ENCODE measurements around the gene FRAS1. TPM values are rescaled to one million over a fixed set of nuclear protein-coding genes. Genes with fewer than 3 reads are reported as not detected.
"Not testable (repeated sequence)": the region's sequence is repeated elsewhere in the genome, so short reads cannot be mapped to it uniquely, and the experiment has no call there.

Gene FRAS1
- total RNA-seq, 1 donor from 2014 or later = 0.20 TPM

GRCh38 chr4:78322032-78322431 lies 264.9 kb downstream of the FRAS1 start:
- no peak for DNase-seq (ENCODE audit: low read depth in 2 of 2)

DNA sequence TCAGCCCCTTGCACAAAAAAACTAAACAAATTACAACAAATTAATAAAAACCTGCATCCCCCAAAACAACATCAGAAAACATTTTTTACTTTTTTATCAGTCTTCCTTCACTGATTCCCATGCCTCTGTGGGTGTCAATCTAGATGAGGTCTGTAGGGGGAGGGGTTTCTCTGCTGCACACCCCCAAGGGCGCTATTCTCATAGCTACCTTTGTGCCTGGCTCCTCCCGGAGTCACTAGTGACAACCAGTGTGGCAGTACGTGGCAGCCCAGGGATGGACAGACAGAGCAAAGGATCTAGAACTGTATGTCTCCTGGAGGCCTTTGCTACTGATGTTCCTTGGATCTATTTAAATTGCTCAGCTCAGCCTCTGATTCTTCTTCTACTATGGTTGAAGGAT lies 266.3 kb downstream of the FRAS1 start:
- DNase-seq (ENCODE audit: low read depth in 2 of 2) = no peak

DNA sequence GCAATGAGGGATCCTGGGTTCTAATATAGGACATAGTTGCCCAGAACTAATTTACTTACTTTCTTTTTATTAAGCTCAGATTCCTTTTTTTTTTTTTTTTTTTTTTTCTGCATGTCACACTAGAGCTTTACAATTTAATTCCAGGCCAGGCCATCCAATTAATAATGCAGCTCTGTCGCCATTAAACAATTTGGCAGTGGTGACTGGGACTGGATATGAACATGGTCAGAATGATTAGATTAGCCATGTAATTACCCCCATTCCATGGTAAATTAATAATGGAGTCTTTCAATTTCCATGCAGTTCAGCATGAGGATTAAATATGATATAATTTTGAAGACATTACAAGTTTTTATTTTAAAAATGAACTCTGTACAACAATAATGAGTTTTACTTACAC lies 267.5 kb downstream of the FRAS1 start:
- DNase-seq (ENCODE audit: low read depth in 2 of 2) = no peak

- DNase-seq (ENCODE audit: low read depth in 2 of 2) = no peak
These were observed 268.4 kb downstream of the FRAS1 start for GRCh38 chr4:78325271-78326157.

GRCh38 chr4:78328591-78328990 lies 271.5 kb downstream of the FRAS1 start:
- not testable (repeated sequence) for DNase-seq (ENCODE audit: low read depth in 2 of 2)

- no peak for DNase-seq (ENCODE audit: low read depth in 2 of 2)
These were observed 274.1 kb downstream of the FRAS1 start for GRCh38 chr4:78331186-78331585.

DNA sequence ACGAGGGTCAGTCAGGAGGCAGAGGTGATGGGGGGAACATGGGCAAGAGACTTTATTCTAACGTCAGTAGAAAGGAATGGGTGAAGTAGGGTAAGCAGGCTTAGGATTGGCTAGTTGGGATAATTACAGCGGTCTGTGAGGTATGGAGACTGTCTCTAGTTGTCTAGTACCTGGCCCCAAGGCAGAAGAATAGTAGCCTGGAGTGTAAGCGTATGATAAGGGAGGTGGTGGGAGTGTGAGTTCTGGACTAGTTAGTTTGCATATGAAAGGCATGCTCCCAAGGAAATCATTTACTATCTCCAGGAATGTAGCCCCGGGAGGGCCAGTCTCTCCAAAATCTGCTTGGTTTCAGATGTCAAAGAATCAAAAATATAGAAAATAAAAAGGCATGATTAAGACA lies 274.8 kb downstream of the FRAS1 start:
- no peak for DNase-seq (ENCODE audit: low read depth in 2 of 2)

GRCh38 chr4:78332976-78333375 lies 275.9 kb downstream of the FRAS1 start:
- no peak for DNase-seq (ENCODE audit: low read depth in 2 of 2)

GRCh38 chr4:78336093-78336943 lies 279.2 kb downstream of the FRAS1 start:
- DNase-seq (ENCODE audit: low read depth in 2 of 2) = no peak

DNA sequence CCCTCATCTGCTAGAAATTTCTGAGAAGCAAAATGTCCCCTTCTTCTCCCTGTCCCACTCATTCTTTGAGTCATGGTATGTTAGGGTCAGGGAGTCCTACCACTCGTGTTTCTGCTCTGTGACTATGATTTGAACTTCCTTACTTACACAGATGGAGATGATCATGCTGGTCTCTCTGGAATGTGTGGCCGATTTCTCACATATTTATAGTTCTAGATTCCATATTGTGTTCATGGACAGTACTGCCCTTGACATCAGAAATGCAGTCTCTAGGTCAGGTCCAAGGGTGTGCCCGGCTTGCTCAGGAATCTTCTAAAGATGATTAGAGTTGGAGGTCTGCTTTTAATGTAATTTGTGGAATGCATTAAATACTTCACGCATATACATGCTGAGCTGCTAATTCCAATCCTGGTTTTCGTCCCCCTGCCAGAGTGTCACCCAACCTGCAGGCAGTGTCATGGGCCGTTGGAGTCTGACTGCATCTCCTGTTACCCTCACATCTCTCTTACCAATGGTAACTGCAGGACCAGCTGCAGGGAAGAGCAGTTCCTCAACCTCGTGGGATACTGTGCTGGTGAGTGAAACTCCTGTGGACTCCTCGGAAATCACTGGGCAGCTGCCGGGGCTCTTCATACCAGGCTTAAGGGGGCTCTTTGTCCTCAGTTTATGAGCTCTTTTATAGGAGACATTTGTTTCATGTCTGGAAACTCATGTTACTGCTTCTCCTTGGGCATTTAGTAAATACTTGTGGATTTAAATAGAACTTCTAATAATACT lies 280.3 kb downstream of the FRAS1 start:
- no peak for DNase-seq (ENCODE audit: low read depth in 2 of 2)

GRCh38 chr4:78342125-78342524 lies 285.0 kb downstream of the FRAS1 start:
- no peak for DNase-seq (ENCODE audit: low read depth in 2 of 2)

GRCh38 chr4:78343682-78344081 lies 286.6 kb downstream of the FRAS1 start:
- DNase-seq (ENCODE audit: low read depth in 2 of 2) = no peak

- DNase-seq (ENCODE audit: low read depth in 2 of 2) = no peak
These were observed 288.1 kb downstream of the FRAS1 start for GRCh38 chr4:78345237-78345636.

DNA sequence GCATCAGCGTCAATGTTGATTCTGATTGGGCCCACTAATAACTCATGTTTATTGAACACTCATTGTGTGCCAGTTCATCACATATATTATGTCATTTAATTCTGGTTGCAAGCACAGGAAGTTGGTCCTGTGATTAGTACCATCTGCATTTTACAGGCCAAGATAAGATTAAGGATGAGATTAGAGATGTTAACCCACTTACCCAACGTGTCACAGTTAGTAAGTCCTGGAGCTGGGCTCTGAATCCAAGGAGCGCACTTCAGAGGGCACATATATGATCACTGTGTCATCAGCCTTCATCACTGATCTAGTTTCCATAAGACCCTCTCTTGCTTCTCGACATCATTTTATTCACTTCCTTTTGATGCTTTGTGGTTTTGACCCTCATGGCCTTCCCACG lies 289.1 kb downstream of the FRAS1 start:
- DNase-seq (ENCODE audit: low read depth in 2 of 2) = no peak

GRCh38 chr4:78347527-78347926 lies 290.4 kb downstream of the FRAS1 start:
- no peak for DNase-seq (ENCODE audit: low read depth in 2 of 2)

- no peak for DNase-seq (ENCODE audit: low read depth in 2 of 2)
These were observed 296.8 kb downstream of the FRAS1 start for GRCh38 chr4:78353921-78354320.

DNA sequence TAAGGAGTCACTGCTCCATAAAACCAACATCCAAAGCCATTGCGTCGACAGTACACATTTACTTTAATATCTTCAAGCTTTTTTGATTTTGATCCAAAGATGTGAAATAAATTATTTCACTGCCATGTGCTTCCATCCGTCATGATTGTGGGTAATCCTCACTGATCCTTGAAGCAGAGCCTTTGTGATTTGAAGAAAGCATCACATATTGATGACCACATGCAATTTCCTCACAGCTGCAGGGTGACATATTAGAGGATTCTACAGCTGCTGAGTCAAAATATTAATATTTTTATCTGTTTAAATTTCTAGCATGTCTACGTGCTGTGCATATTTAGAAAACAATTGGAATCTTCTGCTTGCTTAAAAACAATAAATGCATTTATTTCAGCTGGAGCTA lies 297.7 kb downstream of the FRAS1 start:
- no peak for DNase-seq (ENCODE audit: low read depth in 2 of 2)

DNA sequence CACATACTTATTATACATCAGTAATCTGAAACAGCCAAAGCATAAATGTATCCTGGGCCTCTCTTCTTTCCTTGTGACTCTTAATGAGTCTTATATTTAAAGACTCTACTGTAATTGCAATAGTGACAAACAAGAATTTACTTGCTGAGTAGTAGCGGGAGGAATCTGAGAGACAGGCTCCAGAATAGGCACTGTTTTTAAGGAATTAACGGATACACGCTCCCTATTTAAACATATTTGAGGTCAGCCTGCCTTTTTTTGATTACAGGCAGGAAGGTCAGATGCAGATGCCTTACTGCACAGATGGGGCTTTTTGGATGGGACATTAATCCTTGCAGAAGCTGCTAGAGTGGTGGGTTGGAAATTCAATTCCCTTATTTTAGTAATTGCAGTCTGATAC lies 298.2 kb downstream of the FRAS1 start:
- DNase-seq (ENCODE audit: low read depth in 2 of 2) = no peak

DNA sequence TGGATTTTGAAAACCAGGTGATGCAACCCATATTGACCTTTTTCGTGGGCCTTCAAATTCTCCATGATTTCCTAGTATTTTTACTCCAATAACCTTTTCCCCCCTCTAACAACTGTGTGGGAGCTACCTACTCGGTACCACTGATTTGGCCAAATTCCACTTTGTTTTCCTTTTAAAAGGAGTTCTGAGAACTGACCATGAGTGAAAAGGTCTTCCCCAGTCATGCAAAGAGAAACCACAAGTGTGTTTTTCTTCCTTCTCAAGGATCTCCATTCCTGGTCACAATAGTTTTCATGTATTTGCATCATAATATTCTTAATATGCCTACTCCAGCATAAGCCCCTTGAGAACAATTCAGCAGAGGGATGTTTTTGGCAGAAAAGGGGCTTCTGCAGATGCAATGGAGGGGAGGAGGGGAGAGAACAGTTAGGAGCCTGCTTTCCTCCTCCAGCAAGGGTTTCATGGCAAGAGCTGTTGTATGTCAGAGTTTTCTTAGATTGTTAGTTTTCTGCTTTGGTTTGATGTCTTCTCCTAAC lies 299.2 kb downstream of the FRAS1 start:
- no peak for DNase-seq (ENCODE audit: low read depth in 2 of 2)

GRCh38 chr4:78357122-78357521 lies 300.0 kb downstream of the FRAS1 start:
- DNase-seq (ENCODE audit: low read depth in 2 of 2) = no peak

GRCh38 chr4:78360466-78360865 lies 303.3 kb downstream of the FRAS1 start:
- no peak for DNase-seq (ENCODE audit: low read depth in 2 of 2)

All from lung microvascular endothelial cell (primary cell).